ENCODE measurements around the gene KCNJ6.
"Not testable (repeated sequence)": the region's sequence is repeated elsewhere in the genome, so short reads cannot be mapped to it uniquely, and the experiment has no call there.

Gene KCNJ6

DNA sequence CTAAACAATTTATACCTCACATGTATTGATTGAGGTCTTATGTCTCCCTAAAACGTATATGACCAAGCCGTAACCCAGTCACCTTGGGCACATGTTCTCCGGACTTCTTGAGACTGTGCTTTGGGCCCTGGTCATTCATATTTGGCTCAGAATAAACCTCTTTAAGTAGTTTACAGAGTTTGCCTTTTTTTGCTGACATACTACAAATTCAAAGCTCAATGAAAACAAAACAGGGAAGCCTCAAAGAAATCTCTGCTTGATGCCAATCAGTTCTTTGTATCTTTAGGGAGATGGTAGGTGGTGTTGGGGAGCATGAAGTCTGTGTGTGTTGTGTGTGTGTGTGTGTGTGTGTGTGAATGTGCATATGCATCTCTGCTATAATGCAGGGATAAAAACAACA lies 247.0 kb downstream of the KCNJ6 start:
- no peak for DNase-seq

DNA sequence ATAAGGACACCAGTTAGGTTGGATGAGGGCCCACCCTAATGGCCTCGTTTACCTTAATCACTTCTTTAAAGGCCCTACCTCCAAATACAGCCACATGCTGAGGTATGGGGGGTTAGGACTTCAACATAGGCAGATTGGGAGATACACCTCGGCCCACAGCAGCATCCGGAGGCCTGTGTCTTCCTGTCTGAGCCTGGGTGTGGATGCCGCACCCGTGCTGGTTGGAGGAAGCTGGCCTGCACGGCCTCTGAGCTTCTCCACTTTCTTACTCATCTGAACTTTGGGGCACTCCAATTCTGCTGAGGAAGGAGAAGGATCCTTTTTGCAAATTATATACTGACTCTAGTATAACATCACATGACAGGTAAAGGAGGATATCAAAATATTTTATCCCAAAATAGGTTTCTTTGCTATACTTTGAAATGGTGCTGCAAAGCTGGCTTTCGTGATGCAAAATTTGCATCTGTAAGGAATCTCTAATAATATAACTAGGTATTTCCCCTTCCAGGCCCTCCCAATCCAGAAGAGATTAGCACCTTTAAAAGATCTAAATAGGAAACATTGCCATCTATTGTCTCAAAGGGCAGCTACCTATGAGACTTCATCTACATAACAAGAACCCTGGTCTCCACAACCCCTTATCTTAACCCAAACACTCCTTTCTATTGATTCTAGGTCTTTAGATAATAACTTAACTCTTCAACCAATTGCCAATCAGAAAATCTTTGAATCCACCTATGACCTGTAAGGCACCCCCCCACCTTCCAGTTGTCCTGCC lies 247.6 kb downstream of the KCNJ6 start:
- no peak for DNase-seq

DNA sequence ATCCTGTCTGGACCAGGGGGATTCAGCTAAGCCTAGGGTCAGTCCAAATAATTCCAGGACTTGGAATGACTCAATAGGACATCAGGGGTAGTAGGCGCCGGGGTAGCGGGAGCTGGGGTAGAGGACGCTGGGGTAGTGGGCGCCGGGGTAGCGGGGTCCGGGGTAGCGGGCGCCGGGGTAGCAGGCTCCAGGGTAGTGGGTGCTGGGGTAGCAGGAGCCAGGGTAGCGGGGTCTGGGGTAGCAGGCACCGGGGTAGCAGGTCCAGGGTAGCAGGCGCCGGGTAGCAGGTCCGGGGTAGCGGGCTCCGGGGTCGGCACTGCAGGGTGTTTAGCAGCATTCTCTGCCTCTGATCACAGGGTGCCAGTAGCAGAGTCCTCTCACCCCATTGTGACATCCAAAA lies 248.9 kb downstream of the KCNJ6 start:
- DNase-seq = no peak

DNA sequence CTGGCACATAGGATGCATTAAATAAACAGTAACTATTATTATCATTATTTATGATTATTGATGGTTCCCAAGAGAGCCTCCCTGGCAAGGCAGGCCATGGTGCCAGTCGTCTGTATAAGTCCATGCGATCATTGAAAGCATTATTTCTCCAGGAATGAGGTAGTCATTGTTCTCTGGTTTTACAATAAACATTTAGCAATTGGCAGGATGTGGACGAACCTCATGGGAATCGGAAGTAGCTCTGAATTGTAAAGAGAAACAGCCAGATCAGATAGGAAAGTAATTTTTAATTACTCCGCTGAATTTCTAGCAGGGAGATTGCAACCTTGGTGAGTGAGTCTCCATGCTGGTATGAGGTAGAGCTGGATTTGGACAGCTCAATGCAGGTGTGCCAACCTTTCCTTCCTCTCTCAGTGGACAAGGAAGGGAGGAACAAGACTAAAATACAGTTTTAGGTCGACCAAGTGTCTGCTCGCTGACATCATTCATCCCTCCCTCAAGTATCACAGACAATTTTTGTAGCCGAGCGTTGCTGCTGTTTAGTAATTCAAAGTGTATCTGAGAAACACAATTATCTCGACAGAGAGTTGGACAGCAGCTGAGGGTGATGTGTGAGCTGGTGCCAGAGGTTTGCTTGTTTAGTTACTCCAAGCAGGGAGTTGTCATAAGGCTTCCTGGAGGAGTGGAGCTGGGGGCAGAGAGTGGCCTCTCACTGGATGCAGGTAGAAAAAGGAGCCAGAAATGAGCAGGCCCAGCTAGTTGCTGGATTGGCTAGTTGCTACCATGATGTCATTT lies 250.8 kb downstream of the KCNJ6 start:
- DNase-seq = no peak

DNA sequence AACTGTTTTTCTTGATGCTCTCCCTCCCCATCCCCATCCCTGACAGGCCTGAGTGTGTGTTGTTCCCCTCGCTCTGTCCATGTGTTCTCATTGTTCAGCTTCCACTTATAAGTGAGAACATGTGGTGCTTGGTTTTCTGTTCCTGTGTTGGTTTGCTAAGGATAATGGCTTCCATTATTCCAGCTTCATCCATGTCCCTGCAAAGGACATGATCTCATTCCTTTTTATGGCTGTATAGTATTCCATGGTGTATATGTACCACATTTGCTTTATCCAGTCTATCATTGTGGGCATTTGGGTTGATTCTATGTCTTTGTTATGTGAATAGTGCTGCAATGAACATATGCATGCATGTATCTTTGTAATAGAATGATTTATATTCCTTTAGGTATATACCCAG lies 254.0 kb downstream of the KCNJ6 start:
- not testable (repeated sequence) for DNase-seq

DNA sequence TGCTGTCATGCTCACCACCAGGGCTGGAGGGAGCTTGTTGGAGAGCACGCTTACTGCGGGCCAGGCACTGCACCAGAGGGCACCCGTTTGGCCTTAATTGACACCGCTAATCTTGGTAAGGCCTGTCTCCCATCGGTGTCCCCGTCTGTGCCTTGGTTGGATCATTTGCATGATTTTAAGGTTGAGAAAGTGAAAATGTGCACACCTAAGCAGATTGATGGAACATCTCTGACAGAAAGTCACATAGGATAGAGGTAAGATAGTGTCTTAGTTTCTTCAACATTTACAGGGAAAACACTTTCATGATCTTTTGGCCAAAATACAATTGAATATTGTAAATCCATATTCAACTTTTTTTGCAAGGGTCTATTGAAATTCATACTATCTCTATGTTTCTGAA lies 255.5 kb downstream of the KCNJ6 start:
- no peak for DNase-seq

DNA sequence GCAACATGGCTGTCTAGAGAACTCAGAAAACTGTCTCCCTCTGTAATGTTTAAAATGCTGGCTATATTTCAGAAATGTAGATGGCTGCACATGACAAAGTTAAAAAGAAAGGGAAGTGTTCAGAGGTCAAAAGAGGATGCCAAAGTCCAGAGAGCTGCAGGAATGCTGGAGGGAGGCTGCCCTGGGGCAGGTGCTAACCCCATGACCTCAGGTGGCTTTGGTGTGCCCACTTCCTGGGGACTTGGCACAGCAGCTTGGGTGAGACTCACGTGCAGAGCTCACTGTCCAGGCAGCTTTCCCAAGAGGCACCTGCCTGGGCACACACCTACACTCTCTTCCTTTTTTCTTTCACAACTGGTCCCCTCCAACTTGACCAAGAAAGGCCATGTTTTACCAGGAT lies 256.4 kb downstream of the KCNJ6 start:
- no peak for DNase-seq

DNA sequence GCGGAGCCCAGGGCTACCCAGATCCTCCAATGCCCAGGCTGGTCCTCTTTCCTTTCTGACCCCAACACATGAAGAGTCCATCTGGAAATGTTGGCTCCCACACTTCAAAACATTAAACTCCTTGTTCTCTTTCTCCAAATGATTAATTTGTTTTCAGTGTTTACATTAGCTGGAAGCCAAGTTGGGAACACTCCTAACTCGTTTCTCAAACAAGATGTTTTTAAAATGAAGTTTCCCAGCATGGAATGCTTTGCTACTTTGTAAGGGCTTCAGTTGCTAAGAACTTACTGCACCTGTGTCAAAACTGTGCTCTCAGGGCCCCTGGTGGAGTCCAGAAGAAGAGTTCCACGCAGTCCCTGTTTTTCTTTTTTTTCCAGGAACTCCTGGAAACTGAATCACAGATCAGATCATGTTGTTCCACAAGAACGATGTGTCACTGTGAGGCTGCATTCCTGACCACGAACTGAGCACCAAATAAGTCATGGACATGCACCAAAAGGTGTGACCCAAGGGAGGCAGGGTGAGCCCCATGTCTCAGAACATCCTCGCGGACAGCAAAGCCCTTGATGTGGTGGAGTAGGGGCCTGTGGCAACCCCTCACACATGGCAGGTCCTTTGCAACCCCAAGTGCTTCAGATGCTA lies 257.3 kb downstream of the KCNJ6 start:
- no peak for DNase-seq

DNA sequence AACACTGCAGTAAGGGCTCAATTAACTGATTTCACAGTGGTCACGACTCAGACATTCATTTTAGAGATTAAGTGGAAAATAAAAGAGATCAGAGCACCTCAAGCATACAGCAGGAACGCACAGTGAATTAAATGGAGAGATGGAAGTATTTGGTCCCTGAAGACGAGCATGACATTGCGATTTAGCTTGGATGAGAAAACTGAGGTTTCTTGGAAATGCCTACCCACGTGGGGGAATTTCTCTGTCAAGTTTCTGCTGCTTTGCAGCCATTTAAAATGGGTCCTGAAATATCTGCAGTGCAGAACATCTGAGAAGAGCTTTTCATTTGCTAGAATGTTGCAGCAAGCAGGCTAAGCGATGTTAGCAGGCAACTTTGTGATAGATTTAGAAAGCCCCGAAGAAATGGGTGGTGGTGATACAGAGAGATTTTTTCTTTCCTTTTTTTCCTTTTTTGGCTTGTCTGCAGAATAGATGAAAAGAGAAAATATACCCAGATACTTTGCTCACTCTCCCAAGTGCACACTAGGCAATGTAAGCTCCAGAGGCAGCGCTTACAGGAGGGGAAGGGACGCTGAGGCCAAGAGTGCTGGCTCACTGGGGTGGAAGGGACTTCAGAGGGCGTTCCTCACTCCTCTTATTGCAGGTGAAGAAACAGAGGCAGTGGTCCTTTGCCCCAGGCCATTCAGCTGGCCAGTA lies 258.0 kb downstream of the KCNJ6 start:
- DNase-seq = no peak

DNA sequence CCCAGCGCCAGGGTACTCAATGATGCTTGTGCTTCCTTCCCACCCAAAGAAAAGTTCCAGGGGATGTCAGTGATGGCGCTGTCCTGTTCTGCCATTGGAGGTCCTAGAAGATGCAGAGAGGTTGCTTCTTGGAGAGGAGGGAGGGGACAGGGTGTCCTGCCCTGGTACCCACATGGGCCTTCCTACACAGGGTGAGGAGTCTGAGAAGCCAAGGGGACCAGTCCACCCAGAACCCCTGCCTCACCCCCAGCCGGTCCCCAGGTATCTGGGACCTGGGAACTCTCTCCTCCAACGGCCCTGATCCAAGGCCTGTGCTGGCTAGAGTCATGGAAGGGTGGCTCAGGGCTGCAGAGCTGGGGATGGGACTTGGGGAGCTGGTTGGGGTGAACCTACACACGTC lies 259.4 kb downstream of the KCNJ6 start:
- no peak for DNase-seq

DNA sequence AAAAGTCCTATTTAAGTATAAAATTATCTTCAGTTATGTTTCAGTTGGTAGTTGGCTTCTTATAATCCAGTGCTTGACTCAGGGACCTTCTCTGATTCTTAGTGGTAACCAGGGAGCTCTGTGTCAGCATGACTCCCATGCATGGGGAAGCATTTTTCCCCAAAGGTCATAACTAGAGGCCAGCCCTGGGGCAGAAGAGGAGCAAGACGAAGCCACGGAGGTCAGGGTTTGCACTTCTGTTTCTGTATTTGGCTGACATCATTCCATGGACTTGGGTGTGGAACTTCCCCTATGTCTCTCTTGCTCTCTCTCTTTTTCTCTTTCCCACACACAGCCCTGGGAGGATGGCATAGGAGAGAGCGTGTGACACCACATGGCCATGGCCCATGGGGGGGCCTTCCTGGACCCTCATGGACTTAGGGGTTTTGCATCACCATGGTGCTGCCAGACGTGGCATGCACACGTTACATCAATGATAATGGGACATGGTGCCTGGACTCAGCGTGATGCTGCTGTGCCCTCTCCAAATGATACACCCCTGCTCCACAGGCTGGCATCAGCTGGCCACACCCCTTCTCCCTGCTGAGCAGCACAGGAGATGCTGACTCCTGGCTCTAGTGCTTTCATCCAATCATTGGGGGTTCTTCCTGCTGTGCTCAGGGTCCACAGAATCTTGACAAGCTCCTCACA lies 260.5 kb downstream of the KCNJ6 start:
- no peak for DNase-seq

DNA sequence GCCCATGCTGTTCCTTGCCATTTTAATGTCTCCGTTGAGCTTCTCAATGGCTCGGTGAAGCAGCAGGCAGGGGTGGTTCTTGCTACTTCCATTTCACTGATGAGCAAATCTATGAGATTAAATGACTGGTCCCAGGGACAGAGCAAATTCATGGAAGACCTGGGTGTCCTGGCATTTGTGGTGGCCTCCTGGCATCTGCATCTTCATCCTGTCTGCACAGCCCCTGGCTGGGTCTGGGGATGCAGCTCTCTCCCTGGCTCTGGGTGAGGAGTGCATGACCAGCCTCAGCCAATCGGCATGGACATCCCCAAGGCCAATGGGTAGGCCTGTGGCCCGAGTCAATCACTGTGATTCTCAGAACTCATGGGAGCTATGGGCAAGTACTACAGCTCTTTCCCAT lies 261.7 kb downstream of the KCNJ6 start:
- DNase-seq = no peak

DNA sequence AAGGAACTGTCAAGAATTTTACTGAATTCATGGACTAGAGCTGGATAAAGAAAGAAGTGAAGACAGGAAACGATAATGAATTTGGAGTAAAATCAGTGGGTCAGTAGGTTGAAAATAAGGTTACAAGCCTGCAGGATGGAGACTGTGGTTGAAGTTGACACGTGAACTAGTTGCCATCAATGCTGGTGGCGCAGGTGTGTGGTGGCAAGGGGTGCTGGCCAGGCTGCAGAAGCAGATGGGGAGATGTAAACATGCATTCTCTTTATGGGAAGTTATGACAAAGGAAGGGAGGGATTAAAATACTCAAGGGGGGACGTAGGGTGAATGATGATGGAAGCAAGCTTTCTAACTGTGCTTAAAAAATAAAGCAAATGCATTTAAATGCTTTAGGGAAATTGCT lies 263.1 kb downstream of the KCNJ6 start:
- no peak for DNase-seq

DNA sequence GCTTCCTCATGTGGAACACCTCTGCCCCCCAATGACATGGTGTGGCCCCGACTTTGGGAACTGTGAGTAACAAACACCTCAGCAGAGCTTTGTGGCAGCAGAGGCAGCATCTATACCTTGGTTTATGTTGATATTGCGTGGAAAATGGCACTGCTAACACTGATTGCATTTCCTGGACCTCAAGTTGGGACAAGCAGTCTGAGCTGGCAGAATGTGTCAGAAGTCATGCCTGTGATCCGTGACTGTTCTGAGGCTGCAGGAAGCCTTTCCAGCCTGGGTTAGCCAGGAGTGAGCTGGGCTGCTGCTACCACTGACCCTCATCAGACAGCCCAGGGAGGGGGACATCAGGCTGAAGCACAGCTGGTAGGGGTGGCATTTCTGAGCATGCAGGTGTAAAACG lies 268.5 kb downstream of the KCNJ6 start:
- DNase-seq = no peak

DNA sequence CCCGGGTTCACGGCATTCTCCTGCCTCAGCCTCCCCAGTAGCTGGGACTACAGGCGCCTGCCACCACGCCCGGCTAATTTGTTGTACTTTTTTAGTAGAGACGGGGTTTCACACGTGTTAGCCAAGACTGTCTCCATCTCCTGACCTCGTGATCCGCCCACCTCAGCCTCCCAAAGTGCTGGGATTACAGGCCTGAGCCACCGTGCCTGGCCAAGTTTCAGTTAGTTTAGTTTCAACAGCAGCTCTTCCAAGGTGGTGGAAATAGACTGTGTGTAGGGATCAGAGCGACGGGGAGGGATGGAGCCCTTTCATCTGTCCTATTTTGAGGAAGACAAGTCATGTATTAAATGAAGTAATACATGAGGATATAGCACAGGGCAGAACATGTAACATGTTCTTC lies 269.5 kb downstream of the KCNJ6 start:
- not testable (repeated sequence) for DNase-seq

DNA sequence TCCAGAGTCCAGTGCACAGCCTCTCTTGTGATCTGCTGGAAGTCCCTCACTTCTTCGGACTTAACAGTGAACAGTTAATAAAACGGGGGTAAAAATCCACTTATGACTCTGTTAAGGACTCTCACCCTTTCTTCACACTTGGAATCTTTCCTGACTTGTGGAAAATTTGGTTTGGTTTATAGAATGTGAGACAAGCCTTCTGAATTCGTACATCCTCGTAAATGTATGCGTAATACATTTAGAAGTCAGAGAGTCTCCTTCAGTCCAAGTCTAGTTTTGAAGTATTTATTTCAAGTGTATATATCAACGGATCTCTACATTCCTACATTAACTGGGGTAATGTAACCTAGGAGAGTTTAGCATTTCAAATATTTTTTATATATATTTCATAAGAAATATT lies 270.4 kb downstream of the KCNJ6 start:
- DNase-seq = no peak

DNA sequence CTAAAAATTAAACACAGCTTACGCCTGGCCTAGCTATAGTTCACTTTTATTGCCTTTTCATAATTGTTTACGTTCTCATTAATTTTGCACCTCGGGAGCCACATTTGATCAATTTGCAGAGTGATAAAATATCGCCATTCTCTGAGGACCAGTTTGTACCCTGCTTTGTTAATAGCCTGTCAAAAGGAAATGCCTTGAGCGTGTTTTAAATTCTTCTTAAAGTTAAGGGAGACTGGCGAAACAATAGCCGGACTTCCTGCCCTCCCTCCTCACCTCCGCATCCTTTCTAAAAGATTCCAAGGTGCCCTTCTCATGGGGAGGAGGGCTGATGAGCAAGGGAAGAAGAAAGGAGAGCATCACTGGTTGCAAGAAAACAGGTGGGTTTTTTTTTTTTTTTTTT lies 271.6 kb downstream of the KCNJ6 start:
- no peak for DNase-seq

DNA sequence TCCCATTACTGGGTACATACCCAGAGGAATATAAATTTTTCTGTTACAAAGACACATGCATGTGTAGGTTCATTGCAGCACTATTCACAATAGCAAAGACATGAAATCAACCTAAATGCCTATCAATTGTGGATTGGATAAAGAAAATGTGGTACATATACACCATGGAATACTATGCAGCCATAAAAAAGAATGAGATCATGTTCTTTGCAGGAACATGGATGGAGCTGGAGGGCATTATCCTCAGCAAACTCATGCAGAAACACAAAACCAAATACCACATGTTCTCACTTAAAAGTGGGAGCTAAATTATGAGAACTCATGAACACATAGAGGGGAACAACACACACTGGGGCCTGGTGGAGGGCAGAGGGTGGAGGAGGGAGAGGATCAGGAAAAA lies 272.4 kb downstream of the KCNJ6 start:
- not testable (repeated sequence) for DNase-seq

DNA sequence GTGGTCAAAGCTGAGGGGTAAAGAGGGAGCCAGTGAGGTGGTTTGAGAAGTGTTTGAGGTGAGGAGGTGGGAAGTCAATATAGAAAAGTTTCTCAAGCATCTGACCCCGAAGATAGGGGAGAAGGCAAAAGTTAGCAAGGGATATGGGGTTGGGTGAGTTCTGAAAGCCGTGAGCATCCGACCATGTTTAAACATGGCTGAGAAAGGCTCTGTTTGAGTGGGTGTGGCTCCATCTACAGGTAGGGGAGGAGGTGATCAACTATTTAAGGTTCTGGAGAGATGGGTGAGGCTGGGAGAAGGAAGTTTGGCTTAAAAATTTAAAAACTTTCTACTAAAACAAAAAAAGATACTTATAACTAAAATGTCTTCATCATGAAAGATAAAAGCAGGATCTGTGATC lies 273.8 kb downstream of the KCNJ6 start:
- DNase-seq = peak; percentile 3

DNA sequence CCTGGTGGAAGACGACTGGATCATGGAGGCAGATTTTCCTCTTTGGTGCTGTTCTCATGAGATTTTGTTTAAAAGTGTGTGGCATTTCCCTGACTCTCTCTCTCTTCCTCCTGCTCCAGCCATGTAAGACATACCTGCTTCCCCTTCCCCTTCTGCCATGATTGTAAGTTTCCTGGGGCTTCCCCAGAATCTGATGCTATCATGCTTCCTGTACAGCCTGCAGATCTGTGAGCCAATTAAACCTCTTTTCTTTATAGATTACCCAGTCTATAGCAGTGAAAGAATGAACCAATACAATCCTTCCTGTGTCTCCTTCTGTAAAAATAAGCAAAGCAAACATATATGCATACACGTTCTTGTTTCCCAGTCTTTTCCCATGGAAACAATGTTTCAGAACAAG lies 276.5 kb downstream of the KCNJ6 start:
- DNase-seq = no peak

DNA sequence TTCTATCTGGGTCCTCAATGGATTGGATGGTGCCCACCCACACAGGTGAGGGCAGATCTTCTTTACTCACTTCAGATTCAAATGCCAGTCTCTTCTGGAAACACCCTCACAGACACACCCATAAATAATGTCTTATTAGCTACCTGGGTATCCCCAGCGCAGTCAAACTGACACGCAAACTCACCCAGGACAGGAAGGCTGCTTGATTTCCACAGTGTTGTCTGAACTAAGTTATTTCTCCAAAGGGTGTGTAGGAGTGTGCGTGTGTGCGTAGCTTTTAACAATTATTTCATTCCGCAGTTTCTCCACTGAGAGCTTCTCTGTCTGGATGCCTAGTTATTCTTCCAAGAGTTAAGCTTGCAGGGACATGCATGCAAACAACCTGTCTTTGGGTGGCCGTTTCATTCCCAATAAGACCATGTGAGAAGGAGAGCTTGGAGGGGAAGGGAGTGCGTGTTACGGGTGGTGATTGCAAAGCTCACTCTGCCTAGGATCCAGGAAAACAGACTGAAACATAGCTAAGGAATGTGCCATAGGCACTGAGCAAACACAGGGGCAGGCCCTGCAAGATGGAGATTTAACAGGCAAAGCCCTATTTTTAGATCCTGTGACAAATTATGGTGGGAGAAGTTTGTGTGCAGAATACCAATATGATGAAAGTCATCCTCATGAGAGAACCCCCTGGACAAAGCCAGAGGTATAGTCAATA lies 280.0 kb downstream of the KCNJ6 start:
- DNase-seq = no peak

Measured in NCI-H2029 treated with DMSO at 0.1 percent for 48 hours (cell line).